Mesenchymal stem cell (in vitro differentiated cells and primary cell): Measurements from ENCODE around the gene THAP6.
"Not testable (repeated sequence)": the region's sequence is repeated elsewhere in the genome, so short reads cannot be mapped to it uniquely, and the experiment has no call there.

Experiments used
- DNase-seq: peaks from one replicate; pipeline ENCODE4 v3.0.0-alpha.2; 2013
- H2AFZ ChIP-seq: one replicate; pipeline ENCODE4 v1.6.1; 2013; ENCODE audit warnings: low read depth, mild to moderate bottlenecking, control low read depth, inconsistent platforms, low read length, moderate library complexity
- H2AK5ac ChIP-seq: 2 replicates; pipeline ENCODE4 v1.6.1; 2013; ENCODE audit warnings: low read length, moderate library complexity, mild to moderate bottlenecking, inconsistent platforms; ENCODE audit not compliant: severe bottlenecking
- H2BK120ac ChIP-seq: one replicate; pipeline ENCODE4 v1.6.1; 2013; ENCODE audit warnings: low read depth, mild to moderate bottlenecking, inconsistent platforms, low read length, moderate library complexity
- H2BK12ac ChIP-seq, 2 experiments: one replicate each; pipeline ENCODE4 v1.6.1; 2013; ENCODE audit warnings: inconsistent platforms in 2 of 2, low read length in 2 of 2, mild to moderate bottlenecking in 2 of 2, moderate library complexity in 2 of 2, control low read depth in 1 of 2
- H2BK15ac ChIP-seq: one replicate; pipeline ENCODE4 v1.6.1; 2013; ENCODE audit warnings: mild to moderate bottlenecking, low read depth, inconsistent platforms; ENCODE audit not compliant: poor library complexity, severe bottlenecking
- H2BK5ac ChIP-seq: 2 replicates; pipeline ENCODE4 v1.6.1; 2013; ENCODE audit warnings: low read depth, mild to moderate bottlenecking, low read length, control low read depth, inconsistent platforms; ENCODE audit not compliant: poor library complexity, severe bottlenecking
- H3K14ac ChIP-seq, 2 experiments: one replicate each; pipeline ENCODE4 v1.6.1; 2013; ENCODE audit warnings: inconsistent platforms in 2 of 2, low read length in 2 of 2, control low read depth in 1 of 2, mild to moderate bottlenecking in 1 of 2, moderate library complexity in 1 of 2
- H3K18ac ChIP-seq, 2 experiments: one replicate each; pipeline ENCODE4 v1.6.1; 2013; ENCODE audit warnings: inconsistent platforms in 2 of 2, low read length in 2 of 2, control low read depth in 1 of 2, low read depth in 1 of 2, mild to moderate bottlenecking in 1 of 2
- H3K23ac ChIP-seq, 2 experiments: one replicate each; pipeline ENCODE4 v1.6.1; 2013; ENCODE audit warnings: inconsistent platforms in 2 of 2, low read length in 2 of 2, mild to moderate bottlenecking in 2 of 2, moderate library complexity in 2 of 2, control low read depth in 1 of 2
- H3K27ac ChIP-seq: 2 replicates; pipeline ENCODE4 v1.5.1; 2013; ENCODE audit warnings: mild to moderate bottlenecking, moderate library complexity, low read length, control low read depth, inconsistent platforms; ENCODE audit not compliant: poor library complexity, severe bottlenecking
- H3K27me3 ChIP-seq, 2 experiments: 2 replicates each; pipeline versions ENCODE4 v1.6.1 to v1.7.0; 2013; ENCODE audit warnings: low read length in 2 of 2, mild to moderate bottlenecking in 2 of 2, moderate library complexity in 2 of 2, control low read depth in 1 of 2, inconsistent platforms in 1 of 2; ENCODE audit not compliant: control insufficient read depth in 1 of 2, insufficient read depth in 1 of 2
- H3K36me3 ChIP-seq, 2 experiments: 2 replicates each; pipeline versions ENCODE4 v1.6.1 to v1.7.0; 2013; ENCODE audit warnings: low read length in 2 of 2, control low read depth in 1 of 2, inconsistent platforms in 1 of 2, low read depth in 1 of 2, mild to moderate bottlenecking in 1 of 2; ENCODE audit not compliant: insufficient read depth in 2 of 2, control insufficient read depth in 1 of 2
- H3K4ac ChIP-seq, 2 experiments: one replicate each; pipeline ENCODE4 v1.6.1; 2013; ENCODE audit warnings: inconsistent platforms in 2 of 2, low read length in 2 of 2, mild to moderate bottlenecking in 2 of 2, moderate library complexity in 2 of 2, control low read depth in 1 of 2, low read depth in 1 of 2
- H3K4me1 ChIP-seq: 2 replicates; pipeline ENCODE4 v1.6.1; 2013; ENCODE audit warnings: low read depth, low read length, control low read depth; ENCODE audit not compliant: control insufficient read depth, insufficient read depth
- H3K4me2 ChIP-seq: 2 replicates; pipeline ENCODE4 v1.6.1; 2013; ENCODE audit warnings: low read length, mild to moderate bottlenecking, inconsistent platforms; ENCODE audit not compliant: poor library complexity, severe bottlenecking
- H3K4me3 ChIP-seq, 2 experiments: 2 replicates each; pipeline versions ENCODE4 v1.5.1 to v1.7.0; 2013; ENCODE audit warnings: low read length in 2 of 2, mild to moderate bottlenecking in 2 of 2, control low read depth in 1 of 2, low read depth in 1 of 2; ENCODE audit not compliant: insufficient read depth in 1 of 2
- H3K79me1 ChIP-seq: replicated peaks from 2 replicates; pipeline ENCODE4 v1.6.1; 2013; ENCODE audit warnings: mild to moderate bottlenecking, control low read depth, low read length, inconsistent platforms; ENCODE audit not compliant: poor library complexity, severe bottlenecking
- H3K9ac ChIP-seq: 2 replicates; pipeline ENCODE4 v1.7.0; 2013; ENCODE audit warnings: mild to moderate bottlenecking, low read length, moderate library complexity
- H3K9me3 ChIP-seq: 2 replicates; pipeline ENCODE4 v1.7.0; 2013; ENCODE audit warnings: mild to moderate bottlenecking, low read length; ENCODE audit not compliant: control insufficient read depth
- H4K8ac ChIP-seq: one replicate; pipeline ENCODE4 v1.6.1; 2013; ENCODE audit warnings: inconsistent platforms, mild to moderate bottlenecking, low read length, moderate library complexity
- H4K91ac ChIP-seq: one replicate; pipeline ENCODE4 v1.6.1; 2013; ENCODE audit warnings: mild to moderate bottlenecking, low read length, inconsistent platforms
- WGBS: methylation state at CpG from one replicate; pipeline ENCODE4 v1.1.7; 2013; ENCODE audit warnings: mixed read lengths; 5-methylcytosine and 5-hydroxymethylcytosine counted together

Gene THAP6

DNA sequence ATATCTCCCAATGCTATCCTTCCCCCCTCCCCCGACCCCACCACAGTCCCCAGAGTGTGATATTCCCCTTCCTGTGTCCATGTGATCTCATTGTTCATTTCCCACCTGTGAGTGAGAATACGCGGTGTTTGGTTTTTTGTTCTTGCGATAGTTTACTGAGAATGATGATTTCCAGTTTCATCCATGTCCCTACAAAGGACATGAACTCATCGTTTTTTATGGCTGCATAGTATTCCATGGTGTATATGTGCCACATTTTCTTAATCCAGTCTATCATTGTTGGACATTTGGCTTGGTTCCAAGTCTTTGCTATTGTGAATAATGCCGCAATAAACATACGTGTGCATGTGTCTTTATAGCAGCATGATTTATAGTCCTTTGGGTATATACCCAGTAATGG, 5.2 kb downstream of the THAP6 start:
- H3K27me3 ChIP-seq, H3K14ac ChIP-seq, H4K91ac ChIP-seq, H3K9me3 ChIP-seq, H3K9ac ChIP-seq, H4K8ac ChIP-seq, H3K4me1 ChIP-seq, H2BK15ac ChIP-seq, H2AFZ ChIP-seq, H2AK5ac ChIP-seq, H2BK12ac ChIP-seq, H3K4me2 ChIP-seq, H3K23ac ChIP-seq, H3K27ac ChIP-seq, DNase-seq, H3K4me3 ChIP-seq, H3K4ac ChIP-seq, H2BK120ac ChIP-seq, H3K18ac ChIP-seq, H2BK5ac ChIP-seq: not testable (repeated sequence)
- WGBS = 83% methylated on average over 1 of the region's 7 CpGs
- Histone ChIP-seq H3K36me3 (peaks cover 2 to 63% of the 10 kb centered on the region in 2 experiments), H3K79me1 (peaks cover 11% of the 10 kb centered on the region)

DNA sequence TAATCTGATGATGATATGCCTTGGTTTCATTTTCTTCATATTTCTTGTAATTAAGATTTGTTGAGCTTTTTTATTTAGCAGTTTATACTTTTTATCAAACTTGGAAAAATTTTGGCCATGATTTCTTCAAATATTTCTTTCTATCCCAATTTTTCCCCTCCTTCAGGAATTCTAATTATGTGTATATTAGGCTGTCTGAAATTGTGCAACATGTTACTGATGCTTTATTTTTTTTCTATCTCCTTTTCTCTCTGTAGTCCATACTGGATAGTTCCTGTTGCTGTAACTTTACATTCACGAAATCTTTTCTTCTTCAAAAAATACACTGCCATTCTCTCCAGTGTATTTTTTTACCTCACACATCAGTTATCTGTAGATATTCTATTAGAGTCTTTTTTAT, 10.8 kb downstream of the THAP6 start:
- Histone ChIP-seq H3K14ac (no peak overlapping the region), H3K36me3 (peaks cover 8 to 81% of the 10 kb centered on the region in 2 experiments), H2BK12ac (no peak overlapping the region), H3K18ac (no peak overlapping the region), H3K23ac (no peak overlapping the region), H2BK15ac (no peak overlapping the region), H4K91ac (no peak overlapping the region), H3K4ac (no peak overlapping the region), H2AFZ (no peak overlapping the region), H3K27me3 (no peaks in the 10 kb centered on the region), H3K4me2 (no peak overlapping the region), H3K9me3 (no peaks in the 10 kb centered on the region), H2BK5ac (no peak overlapping the region), H4K8ac (no peak overlapping the region), H2BK120ac (no peak overlapping the region), H3K4me1 (peaks cover 1% of the 10 kb centered on the region), H3K79me1 (peaks cover 10% of the 10 kb centered on the region), H2AK5ac (no peak overlapping the region), H3K4me3 (no peak overlapping the region), H3K9ac (no peak overlapping the region), H3K27ac (no peak overlapping the region)
- DNase-seq = no peak
- WGBS = no CpG with 5 or more reads among the region's 1 CpG

DNA sequence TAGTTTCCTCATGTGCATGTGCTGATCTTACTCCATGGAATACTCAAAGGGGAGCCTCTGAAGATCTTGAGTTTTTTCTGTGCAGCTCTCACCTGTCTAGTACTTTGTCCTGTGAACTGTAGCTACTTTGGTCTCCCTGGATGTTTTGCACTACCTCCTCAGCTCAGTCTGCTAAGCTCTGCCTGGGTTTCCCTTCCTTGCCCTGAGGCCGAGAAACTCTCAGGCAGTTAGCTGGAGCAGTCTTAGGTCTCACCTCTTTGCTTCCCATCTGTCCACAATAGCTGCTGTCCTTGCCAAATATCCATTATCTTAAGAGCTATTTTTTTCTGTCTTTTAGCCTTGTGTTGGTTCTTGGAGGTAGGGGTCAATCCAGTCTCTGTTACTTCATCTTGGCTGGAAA, 11.6 kb downstream of the THAP6 start:
- no peak overlapping the region for H3K27ac ChIP-seq
- H3K36me3 ChIP-seq = peaks cover 8 to 82% of the 10 kb centered on the region in 2 experiments
- peak overlapping the region; percentile 19 for H2BK120ac ChIP-seq
- no peak for DNase-seq
- H3K4me3 ChIP-seq = no peak overlapping the region
- no peak overlapping the region for H4K8ac ChIP-seq
- no peak overlapping the region for H3K14ac ChIP-seq
- no peak overlapping the region for H2BK12ac ChIP-seq
- H3K79me1 ChIP-seq = peaks cover 12% of the 10 kb centered on the region
- peaks cover 2% of the 10 kb centered on the region for H3K9me3 ChIP-seq
- H3K4ac ChIP-seq = no peak overlapping the region
- H2BK15ac ChIP-seq = no peak overlapping the region
- H3K27me3 ChIP-seq = no peaks in the 10 kb centered on the region
- H3K4me2 ChIP-seq = no peak overlapping the region
- H2BK5ac ChIP-seq = no peak overlapping the region
- H2AK5ac ChIP-seq = no peak overlapping the region
- 100% methylated on average over 1 of the region's 1 CpG for WGBS
- H4K91ac ChIP-seq = no peak overlapping the region
- no peak overlapping the region for H3K18ac ChIP-seq
- H3K9ac ChIP-seq = no peak overlapping the region
- H2AFZ ChIP-seq = no peak overlapping the region
- H3K23ac ChIP-seq = no peak overlapping the region
- H3K4me1 ChIP-seq = peaks cover 1% of the 10 kb centered on the region

DNA sequence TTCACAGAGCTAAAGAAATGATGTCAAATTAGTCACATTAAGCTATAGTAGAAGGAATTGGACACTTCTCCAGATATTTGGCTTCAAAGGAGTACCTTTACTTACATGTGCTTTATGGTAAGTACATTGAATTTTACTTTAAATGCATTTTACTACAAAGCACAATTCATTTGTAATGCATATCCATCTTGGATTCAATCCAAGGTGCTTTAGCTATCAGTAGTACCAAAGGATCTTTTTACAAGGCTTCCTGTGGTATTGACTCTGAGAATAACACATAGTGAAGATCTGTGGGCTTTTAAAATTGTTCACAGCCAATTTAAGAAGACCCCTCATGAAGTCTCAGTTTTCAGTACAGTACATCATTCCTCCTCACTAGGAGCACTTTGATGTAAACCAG, 13.2 kb downstream of the THAP6 start:
- Histone ChIP-seq H2BK12ac (no peak overlapping the region), H4K8ac (no peak overlapping the region), H3K23ac (no peak overlapping the region), H3K36me3 (peaks cover 12 to 88% of the 10 kb centered on the region in 2 experiments), H3K9me3 (peaks cover 8% of the 10 kb centered on the region), H2AK5ac (no peak overlapping the region), H3K4me2 (no peak overlapping the region), H2BK5ac (no peak overlapping the region), H3K9ac (no peak overlapping the region), H3K27me3 (no peaks in the 10 kb centered on the region), H2BK15ac (no peak overlapping the region), H2AFZ (no peak overlapping the region), H3K4ac (no peak overlapping the region), H3K79me1 (peaks cover 14% of the 10 kb centered on the region), H3K14ac (no peak overlapping the region), H2BK120ac (no peak overlapping the region), H3K18ac (no peak overlapping the region), H3K4me1 (peaks cover 1% of the 10 kb centered on the region), H3K4me3 (no peak overlapping the region), H3K27ac (no peak overlapping the region), H4K91ac (no peak overlapping the region)
- DNase-seq = no peak
